ENCODE measurements around the gene TMEM171. TPM values are rescaled to one million over a fixed set of nuclear protein-coding genes. Genes with fewer than 3 reads are reported as not detected.

Gene TMEM171
- total and polyA plus RNA-seq, 5 donors from 2014 or later = not detected

GRCh38 chr5:73114044-73114688, 6.2 kb upstream of the TMEM171 start:
- H3K4me1 ChIP-seq (ENCODE audit: control insufficient read depth, insufficient read depth, low read length, poor library complexity, severe bottlenecking) = no peaks in the 10 kb centered on the region
- H3K27me3 ChIP-seq (ENCODE audit: control insufficient read depth, insufficient read depth, low read length) = peaks cover 17% of the 10 kb centered on the region
- Mint-ChIP-seq H3K27me3 (peaks cover 50% of the 10 kb centered on the region), H3K4me3 (no peak overlapping the region), H3K36me3 (no peaks in the 10 kb centered on the region), H3K4me1 (peaks cover 0 to 6% (median under 1%) of the 10 kb centered on the region in 4 donors), H3K9me3 (peaks cover 0 to 10% (median 0%) of the 10 kb centered on the region in 7 donors), H3K27ac (no peak overlapping the region)
- ATAC-seq (ENCODE audit: low read depth in 2 of 2) = no peak
- no peak for DNase-seq
- no peak overlapping the region for H3K27ac ChIP-seq (ENCODE audit: insufficient read depth, low read length, poor library complexity, severe bottlenecking)
- H3K9me3 ChIP-seq (ENCODE audit: control insufficient read depth in 2 of 2, low read length in 2 of 2) = no peaks in the 10 kb centered on the region
- H3K4me3 ChIP-seq (ENCODE audit: low read depth, low read length) = no peak overlapping the region
- no peaks in the 10 kb centered on the region for H3K36me3 ChIP-seq (ENCODE audit: control insufficient read depth, insufficient read depth, low read length)

GRCh38 chr5:73115399-73116051, 4.8 kb upstream of the TMEM171 start:
- H3K27me3 ChIP-seq (ENCODE audit: control insufficient read depth, insufficient read depth, low read length) = peaks cover 22% of the 10 kb centered on the region
- Mint-ChIP-seq H3K9me3 (peaks cover 0 to 10% (median 0%) of the 10 kb centered on the region in 7 donors), H3K4me1 (peaks cover 0 to 7% (median 5%) of the 10 kb centered on the region in 4 donors), H3K27ac (no peak overlapping the region), H3K36me3 (no peaks in the 10 kb centered on the region), H3K27me3 (peaks cover 55% of the 10 kb centered on the region), H3K4me3 (no peak overlapping the region)
- H3K4me3 ChIP-seq (ENCODE audit: low read depth, low read length) = no peak overlapping the region
- no peak overlapping the region for H3K27ac ChIP-seq (ENCODE audit: insufficient read depth, low read length, poor library complexity, severe bottlenecking)
- H3K36me3 ChIP-seq (ENCODE audit: control insufficient read depth, insufficient read depth, low read length) = no peaks in the 10 kb centered on the region
- DNase-seq (no peak), ATAC-seq (ENCODE audit: low read depth in 2 of 2) (no peak)
- H3K9me3 ChIP-seq (ENCODE audit: control insufficient read depth in 2 of 2, low read length in 2 of 2) = no peaks in the 10 kb centered on the region
- H3K4me1 ChIP-seq (ENCODE audit: control insufficient read depth, insufficient read depth, low read length, poor library complexity, severe bottlenecking) = no peaks in the 10 kb centered on the region

GRCh38 chr5:73116506-73116905, 3.9 kb upstream of the TMEM171 start:
- Mint-ChIP-seq H3K4me3 (no peak overlapping the region), H3K4me1 (peaks cover 4 to 12% (median 9%) of the 10 kb centered on the region in 4 donors), H3K36me3 (no peaks in the 10 kb centered on the region), H3K9me3 (peaks cover 0 to 10% (median 0%) of the 10 kb centered on the region in 7 donors), H3K27me3 (peaks cover 64% of the 10 kb centered on the region), H3K27ac (no peak overlapping the region)
- H3K27ac ChIP-seq (ENCODE audit: insufficient read depth, low read length, poor library complexity, severe bottlenecking) = no peak overlapping the region
- no peaks in the 10 kb centered on the region for H3K36me3 ChIP-seq (ENCODE audit: control insufficient read depth, insufficient read depth, low read length)
- peaks cover 30% of the 10 kb centered on the region for H3K27me3 ChIP-seq (ENCODE audit: control insufficient read depth, insufficient read depth, low read length)
- DNase-seq (no peak), ATAC-seq (ENCODE audit: low read depth in 2 of 2) (no peak)
- H3K9me3 ChIP-seq (ENCODE audit: control insufficient read depth in 2 of 2, low read length in 2 of 2) = no peaks in the 10 kb centered on the region
- H3K4me1 ChIP-seq (ENCODE audit: control insufficient read depth, insufficient read depth, low read length, poor library complexity, severe bottlenecking) = no peaks in the 10 kb centered on the region
- H3K4me3 ChIP-seq (ENCODE audit: low read depth, low read length) = no peak overlapping the region

- no peaks in the 10 kb centered on the region for H3K4me1 ChIP-seq (ENCODE audit: control insufficient read depth, insufficient read depth, low read length, poor library complexity, severe bottlenecking)
- H3K9me3 ChIP-seq (ENCODE audit: control insufficient read depth in 2 of 2, low read length in 2 of 2) = no peaks in the 10 kb centered on the region
- H3K27me3 ChIP-seq (ENCODE audit: control insufficient read depth, insufficient read depth, low read length) = peaks cover 33% of the 10 kb centered on the region
- H3K9me3 Mint-ChIP-seq = peaks cover 0 to 10% (median 0%) of the 10 kb centered on the region in 7 donors
- no peak for ATAC-seq (ENCODE audit: low read depth in 2 of 2)
- H3K27ac Mint-ChIP-seq = peak overlapping the region in 1 of 3 donors; percentile 90
- H3K4me3 Mint-ChIP-seq = no peak overlapping the region
- H3K36me3 ChIP-seq (ENCODE audit: control insufficient read depth, insufficient read depth, low read length) = no peaks in the 10 kb centered on the region
- DNase-seq = no peak
- H3K4me3 ChIP-seq (ENCODE audit: low read depth, low read length) = no peak overlapping the region
- H3K4me1 Mint-ChIP-seq = peaks cover 6 to 12% (median 10%) of the 10 kb centered on the region in 4 donors
- no peak overlapping the region for H3K27ac ChIP-seq (ENCODE audit: insufficient read depth, low read length, poor library complexity, severe bottlenecking)
- H3K36me3 Mint-ChIP-seq = no peaks in the 10 kb centered on the region
- peaks cover 70% of the 10 kb centered on the region for H3K27me3 Mint-ChIP-seq
Measured at GRCh38 chr5:73117088-73117740, 3.2 kb upstream of the TMEM171 start.

- Mint-ChIP-seq H3K36me3 (no peaks in the 10 kb centered on the region), H3K27me3 (peaks cover 64% of the 10 kb centered on the region), H3K9me3 (peaks cover 0 to 6% (median 0%) of the 10 kb centered on the region in 7 donors), H3K27ac (no peak overlapping the region), H3K4me3 (no peak overlapping the region), H3K4me1 (peaks cover 6 to 18% (median 9%) of the 10 kb centered on the region in 4 donors)
- DNase-seq (no peak), ATAC-seq (ENCODE audit: low read depth in 2 of 2) (no peak)
- Histone ChIP-seq H3K4me1 (ENCODE audit: control insufficient read depth, insufficient read depth, low read length, poor library complexity, severe bottlenecking) (peaks cover 5% of the 10 kb centered on the region), H3K27ac (ENCODE audit: insufficient read depth, low read length, poor library complexity, severe bottlenecking) (no peak overlapping the region), H3K4me3 (ENCODE audit: low read depth, low read length) (no peak overlapping the region), H3K36me3 (ENCODE audit: control insufficient read depth, insufficient read depth, low read length) (no peaks in the 10 kb centered on the region), H3K27me3 (ENCODE audit: control insufficient read depth, insufficient read depth, low read length) (peaks cover 30% of the 10 kb centered on the region), H3K9me3 (ENCODE audit: control insufficient read depth in 2 of 2, low read length in 2 of 2) (no peaks in the 10 kb centered on the region)
Measured at GRCh38 chr5:73118391-73118973, 1.9 kb upstream of the TMEM171 start.

- DNase-seq (no peak), ATAC-seq (ENCODE audit: low read depth in 2 of 2) (no peak)
- H3K9me3 ChIP-seq (ENCODE audit: control insufficient read depth in 2 of 2, low read length in 2 of 2) = no peaks in the 10 kb centered on the region
- peaks cover 69% of the 10 kb centered on the region for H3K27me3 Mint-ChIP-seq
- no peak overlapping the region for H3K27ac Mint-ChIP-seq
- peaks cover 30% of the 10 kb centered on the region for H3K27me3 ChIP-seq (ENCODE audit: control insufficient read depth, insufficient read depth, low read length)
- H3K4me3 ChIP-seq (ENCODE audit: low read depth, low read length) = no peak overlapping the region
- no peaks in the 10 kb centered on the region for H3K36me3 ChIP-seq (ENCODE audit: control insufficient read depth, insufficient read depth, low read length)
- H3K4me1 ChIP-seq (ENCODE audit: control insufficient read depth, insufficient read depth, low read length, poor library complexity, severe bottlenecking) = peaks cover 5% of the 10 kb centered on the region
- peaks cover 0 to 6% (median 0%) of the 10 kb centered on the region in 7 donors for H3K9me3 Mint-ChIP-seq
- H3K4me3 Mint-ChIP-seq = peak overlapping the region in 2 of 4 donors; percentile 33 to 65
- no peaks in the 10 kb centered on the region for H3K36me3 Mint-ChIP-seq
- peaks cover 6 to 26% (median 10%) of the 10 kb centered on the region in 4 donors for H3K4me1 Mint-ChIP-seq
- H3K27ac ChIP-seq (ENCODE audit: insufficient read depth, low read length, poor library complexity, severe bottlenecking) = no peak overlapping the region
Measured at GRCh38 chr5:73119451-73120157, 771 bp upstream of the TMEM171 start.

GRCh38 chr5:73121119-73121463, 716 bp downstream of the TMEM171 start:
- Mint-ChIP-seq H3K27ac (no peak overlapping the region), H3K9me3 (peaks cover 0 to 6% (median 0%) of the 10 kb centered on the region in 7 donors), H3K27me3 (peaks cover 66% of the 10 kb centered on the region), H3K4me3 (peak overlapping the region in 2 of 4 donors; percentile 17 to 51), H3K36me3 (no peaks in the 10 kb centered on the region), H3K4me1 (peaks cover 6 to 26% (median 10%) of the 10 kb centered on the region in 4 donors)
- Histone ChIP-seq H3K4me3 (ENCODE audit: low read depth, low read length) (no peak overlapping the region), H3K9me3 (ENCODE audit: control insufficient read depth in 2 of 2, low read length in 2 of 2) (no peaks in the 10 kb centered on the region), H3K4me1 (ENCODE audit: control insufficient read depth, insufficient read depth, low read length, poor library complexity, severe bottlenecking) (peaks cover 5% of the 10 kb centered on the region), H3K27me3 (ENCODE audit: control insufficient read depth, insufficient read depth, low read length) (peaks cover 33% of the 10 kb centered on the region), H3K27ac (ENCODE audit: insufficient read depth, low read length, poor library complexity, severe bottlenecking) (no peak overlapping the region), H3K36me3 (ENCODE audit: control insufficient read depth, insufficient read depth, low read length) (no peaks in the 10 kb centered on the region)
- DNase-seq (no peak), ATAC-seq (ENCODE audit: low read depth in 2 of 2) (no peak)

Measured in CD4-positive, CD25-positive, alpha-beta regulatory T cell (primary cell).